Dermis blood vessel endothelial cell (primary cell): ENCODE data around the gene LARP4B. TPM values are rescaled to one million over a fixed set of nuclear protein-coding genes. Genes with fewer than 3 reads are reported as not detected.
"Not testable (repeated sequence)": the region's sequence is repeated elsewhere in the genome, so short reads cannot be mapped to it uniquely, and the experiment has no call there.

Source experiments
- DNase-seq: peaks from one replicate; pipeline ENCODE4 v3.0.0; 2010
- total RNA-seq: library from RNA; depleted of rRNA; stranded (reverse); fragments of >200 nt; gene quantifications from 2 replicates; pipeline ENCODE4 v1.2.3, GENCODE V29; 2014

The LARP4B gene
- total RNA-seq, 1 donor from 2014 or later: 23.5 TPM

GRCh38 chr10:785089-785860 is 146.2 kb downstream of the LARP4B start:
- no peak for DNase-seq

DNA sequence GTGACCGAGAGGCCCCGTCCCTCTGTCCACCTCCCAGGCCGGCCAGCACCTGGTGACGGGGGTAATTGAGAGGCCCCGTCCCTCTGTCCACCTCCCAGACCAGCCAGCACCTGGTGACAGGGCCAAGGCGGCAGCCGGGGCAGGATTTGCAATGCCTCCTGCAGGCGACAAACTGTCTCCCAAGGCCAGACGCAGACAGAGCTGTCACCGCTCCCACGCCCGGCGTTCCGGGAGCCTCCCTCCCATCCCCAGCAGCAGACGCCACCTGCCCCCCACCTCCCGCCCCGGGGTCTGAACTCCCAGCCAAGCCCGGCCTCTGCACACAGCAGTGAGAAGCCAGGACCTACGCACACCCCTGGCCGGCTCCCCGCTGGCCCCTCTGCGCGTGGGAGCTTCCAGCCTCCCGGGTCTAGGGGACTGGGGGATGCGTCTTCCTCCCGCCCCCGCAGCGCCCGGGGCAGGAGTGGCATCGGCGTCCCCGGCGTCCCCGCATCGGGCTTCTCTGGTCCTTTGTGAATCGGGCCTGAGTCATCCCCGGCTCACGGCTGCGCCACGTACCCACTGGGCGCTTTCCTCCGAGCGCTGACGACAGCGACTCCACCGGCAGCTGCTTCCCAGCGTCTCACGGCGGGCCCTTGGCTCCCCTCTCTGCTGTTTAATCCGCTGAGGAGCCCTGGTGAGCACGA is 147.0 kb downstream of the LARP4B start:
- peak; percentile 71 for DNase-seq

- no peak for DNase-seq
Measured at GRCh38 chr10:782751-783648, 148.5 kb downstream of the LARP4B start.

GRCh38 chr10:780536-781524 is 150.7 kb downstream of the LARP4B start:
- no peak for DNase-seq

DNA sequence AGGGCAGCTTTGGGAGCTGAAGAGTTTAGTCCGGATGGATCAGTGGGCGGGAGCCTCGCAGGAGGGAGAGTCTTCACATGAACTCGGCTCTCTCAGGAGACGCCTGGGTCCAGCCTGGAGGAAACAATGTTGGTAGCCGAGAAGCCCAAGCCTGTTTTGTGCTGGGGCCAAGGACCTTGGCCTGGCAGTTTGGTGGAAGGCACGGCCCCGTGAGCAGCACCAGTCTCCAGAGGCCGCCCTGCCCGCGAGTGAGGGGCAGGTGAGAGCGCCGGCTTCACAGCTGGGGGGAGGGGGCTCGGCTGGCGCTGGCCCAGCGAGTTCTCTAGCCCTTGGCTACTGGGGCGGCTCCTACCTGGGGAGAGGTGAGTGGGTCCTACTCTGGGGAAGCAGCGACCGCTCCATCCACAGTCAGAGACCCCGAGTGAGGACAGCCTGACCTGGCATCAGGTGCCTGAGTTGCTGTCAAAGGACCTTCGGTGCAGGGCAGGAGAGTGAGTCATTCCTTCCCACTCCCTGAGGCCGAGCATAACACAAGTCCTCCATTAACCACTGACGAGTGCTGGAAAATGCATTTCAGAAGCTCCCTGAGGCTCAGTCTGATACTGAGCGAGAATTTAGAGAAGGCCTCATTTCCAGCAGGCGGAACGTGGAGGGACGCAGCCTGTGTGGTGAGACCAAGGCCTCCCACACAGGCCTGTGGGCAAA is 152.7 kb downstream of the LARP4B start:
- no peak for DNase-seq

DNA sequence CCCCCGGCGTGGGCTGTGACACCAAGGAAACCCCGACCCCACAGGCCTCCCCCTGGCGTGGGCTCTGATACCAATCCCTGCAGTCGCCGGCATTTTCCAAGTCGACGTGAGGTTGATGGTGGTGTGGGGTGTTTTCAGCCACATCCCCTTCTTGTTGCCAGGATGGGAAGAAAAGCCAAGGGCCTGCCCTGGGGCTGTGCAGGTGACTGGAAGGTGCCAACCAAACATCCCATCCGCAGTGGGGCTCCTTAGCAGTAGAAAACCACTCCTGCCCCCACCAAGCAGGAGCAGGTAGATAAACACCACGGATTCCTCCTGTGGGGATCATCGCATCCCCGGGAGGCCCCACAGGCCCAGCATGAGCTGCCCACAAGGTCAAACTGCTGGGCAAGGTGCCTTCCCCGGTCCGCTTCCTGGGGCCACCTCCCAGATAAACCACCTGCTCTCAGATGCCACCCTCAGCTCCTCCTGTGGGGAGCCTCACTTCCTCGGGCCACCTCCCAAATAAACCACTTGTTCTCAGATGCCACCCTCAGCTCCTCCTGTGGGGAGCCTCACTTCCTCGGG is 153.5 kb downstream of the LARP4B start:
- no peak for DNase-seq

GRCh38 chr10:776772-777171 is 154.7 kb downstream of the LARP4B start:
- no peak for DNase-seq

DNA sequence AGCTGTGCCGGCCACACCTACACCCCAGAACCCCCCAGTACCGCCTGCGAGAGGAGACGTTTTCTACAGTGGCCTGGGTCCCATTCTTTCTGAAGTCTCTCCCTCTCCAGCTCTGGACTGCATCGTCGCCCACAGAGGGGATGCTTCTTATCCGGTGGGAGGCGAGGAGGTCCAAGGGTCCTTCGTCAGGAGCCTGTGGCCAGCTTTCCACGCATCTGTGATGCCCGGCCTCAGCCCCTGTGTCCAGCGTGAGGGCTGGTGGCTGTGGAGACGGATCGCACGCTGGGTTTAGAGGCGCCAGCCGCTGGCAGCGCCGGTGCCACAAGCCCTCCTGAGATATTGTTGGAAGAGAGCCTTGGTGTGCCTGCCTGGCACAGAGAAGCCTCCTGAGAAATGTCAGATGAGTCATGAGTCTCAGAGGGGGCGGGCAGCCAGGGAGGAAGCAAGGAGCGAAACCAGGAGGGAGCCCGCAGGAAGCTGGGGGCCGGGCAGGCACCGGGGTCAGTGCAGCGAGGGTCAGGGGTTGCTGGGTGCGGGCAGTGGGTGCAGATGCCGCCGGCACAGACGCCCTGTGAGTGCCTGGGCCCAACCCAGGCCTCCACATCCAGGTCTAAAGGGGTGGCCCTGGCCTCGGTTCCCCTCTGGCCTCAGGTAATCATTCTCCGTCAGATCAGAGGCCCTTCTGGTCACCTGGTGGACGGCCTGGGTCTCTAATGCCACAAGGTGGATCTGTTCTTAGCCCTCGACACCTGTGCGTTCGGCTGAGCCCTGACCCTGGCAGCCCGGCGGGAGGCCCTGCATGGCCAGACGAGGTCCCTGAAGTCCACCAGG is 156.0 kb downstream of the LARP4B start:
- peak; percentile 22 for DNase-seq

- DNase-seq: no peak
Measured at GRCh38 chr10:774661-775244, 156.8 kb downstream of the LARP4B start.

- no peak for DNase-seq
Measured at GRCh38 chr10:774223-774622, 157.3 kb downstream of the LARP4B start.

DNA sequence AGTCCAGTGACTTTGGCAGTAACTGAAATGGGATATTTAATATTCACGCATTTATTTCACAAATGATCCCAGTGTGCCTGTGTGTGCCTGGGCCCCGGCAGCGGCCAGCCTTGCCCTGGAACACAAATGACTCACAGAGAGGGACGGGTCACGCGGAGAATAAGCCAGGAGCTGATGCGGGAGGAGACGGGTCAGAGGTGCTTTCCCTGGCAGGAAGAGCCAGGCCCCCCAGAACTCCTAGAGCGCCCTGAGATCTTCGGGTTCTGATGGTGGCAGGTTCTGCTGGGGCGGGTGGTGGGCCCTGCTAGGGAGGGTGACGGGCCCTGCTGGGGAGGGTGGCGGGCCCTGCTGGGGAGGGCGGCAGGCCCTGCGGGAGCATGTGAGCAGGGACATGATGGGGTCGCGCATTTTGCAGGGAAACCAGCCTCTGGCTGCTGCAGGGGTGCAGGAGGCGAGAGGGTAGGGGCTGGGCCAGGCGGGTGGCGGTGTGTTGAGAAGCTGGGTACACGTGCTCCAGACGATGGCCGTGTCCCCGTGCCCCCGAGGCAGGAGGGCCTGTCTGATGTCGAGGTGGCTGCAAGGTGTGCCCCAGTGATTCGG is 157.8 kb downstream of the LARP4B start:
- no peak for DNase-seq

DNA sequence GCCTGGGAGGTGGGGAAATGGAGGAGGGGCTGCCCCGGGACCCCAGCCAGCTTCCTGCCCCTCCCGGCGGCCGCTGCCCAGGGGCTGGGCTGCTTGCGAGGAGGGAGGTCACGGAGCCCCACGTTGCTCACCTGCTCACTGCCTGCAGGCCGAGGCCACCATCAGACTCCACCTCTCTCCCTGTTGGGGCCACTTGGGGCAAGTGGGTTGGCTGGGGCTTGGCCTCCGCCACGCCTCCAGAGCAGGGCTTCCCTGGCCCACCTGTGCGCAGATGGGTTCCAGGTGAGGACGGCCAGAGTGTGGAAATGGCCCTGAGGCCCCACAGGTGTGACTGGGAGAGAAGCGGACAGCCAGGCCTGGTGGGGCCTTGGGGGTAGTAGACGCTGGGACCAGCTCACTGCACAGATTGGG is 159.3 kb downstream of the LARP4B start:
- DNase-seq: no peak

GRCh38 chr10:771647-772046 is 159.9 kb downstream of the LARP4B start:
- no peak for DNase-seq

GRCh38 chr10:770975-771374 is 160.5 kb downstream of the LARP4B start:
- DNase-seq: no peak

GRCh38 chr10:770048-770712 is 161.3 kb downstream of the LARP4B start:
- DNase-seq: not testable (repeated sequence)

GRCh38 chr10:767794-768193 is 163.7 kb downstream of the LARP4B start:
- DNase-seq: no peak

- no peak for DNase-seq
Measured at GRCh38 chr10:767211-767610, 164.3 kb downstream of the LARP4B start.

DNA sequence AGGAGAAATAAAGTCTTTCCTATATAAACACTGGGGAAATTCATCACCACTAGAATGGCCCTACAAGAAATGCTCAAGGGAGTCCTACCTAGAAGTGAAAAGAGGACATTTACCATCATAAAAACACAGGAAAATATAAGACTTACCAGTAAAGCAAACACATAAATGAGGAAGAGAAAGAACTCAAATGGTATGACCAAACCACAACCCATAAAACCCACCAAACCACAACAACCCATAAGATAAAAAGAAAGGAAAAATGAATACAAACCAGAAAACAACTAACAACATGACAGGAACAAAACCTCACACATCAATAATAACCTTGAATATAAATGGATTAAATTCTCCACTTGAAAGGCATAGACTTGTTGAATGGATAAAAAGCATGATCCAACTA is 170.1 kb downstream of the LARP4B start:
- DNase-seq: no peak

DNA sequence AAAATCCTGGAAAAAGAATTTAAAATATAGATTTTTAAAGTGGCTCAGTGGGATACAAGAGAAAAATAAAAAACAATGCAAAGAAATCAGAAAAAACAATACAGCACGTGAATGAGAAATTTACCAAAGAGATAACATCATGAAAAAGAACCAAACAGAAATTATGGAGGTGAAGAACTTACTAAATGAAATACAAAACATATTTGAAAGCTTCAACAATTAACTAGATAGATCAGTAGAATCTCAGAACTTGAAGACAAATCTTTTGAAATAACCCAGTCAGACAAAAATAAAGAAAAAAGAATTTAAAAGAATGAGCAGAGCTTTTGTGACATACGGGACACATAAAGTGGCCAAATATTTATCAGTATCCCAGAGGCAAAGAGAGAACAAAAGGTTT is 170.9 kb downstream of the LARP4B start:
- no peak for DNase-seq
